ENCODE measurements around the gene DUSP22. TPM values are rescaled to one million over a fixed set of nuclear protein-coding genes. Genes with fewer than 3 reads are reported as not detected.
"Not testable (repeated sequence)": the region's sequence is repeated elsewhere in the genome, so short reads cannot be mapped to it uniquely, and the experiment has no call there.

DUSP22 gene
- polyA plus RNA-seq, 1 donor: 24.2 TPM

DNA sequence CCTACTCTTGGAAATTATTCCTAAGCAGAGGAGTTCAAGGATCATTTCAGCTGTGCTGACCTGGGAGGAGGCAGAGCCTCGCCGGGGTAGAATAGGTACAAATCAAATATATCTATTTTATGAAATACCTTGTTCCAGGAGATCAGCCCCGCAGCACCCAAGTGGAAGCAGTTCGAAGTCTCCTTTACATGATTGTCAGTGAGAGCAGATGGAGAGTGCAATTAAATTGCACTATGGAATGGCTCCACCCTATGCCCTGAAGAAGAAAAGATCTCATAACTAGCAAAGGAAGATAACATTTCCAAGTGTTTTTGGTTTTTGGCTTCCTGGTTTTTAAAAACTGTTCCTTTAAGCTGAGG, 31.4 kb downstream of the DUSP22 start:
- no peak for DNase-seq (ENCODE audit: low read depth)

GRCh38 chr6:324116-324728, 31.9 kb downstream of the DUSP22 start:
- no peak for DNase-seq (ENCODE audit: low read depth)

DNA sequence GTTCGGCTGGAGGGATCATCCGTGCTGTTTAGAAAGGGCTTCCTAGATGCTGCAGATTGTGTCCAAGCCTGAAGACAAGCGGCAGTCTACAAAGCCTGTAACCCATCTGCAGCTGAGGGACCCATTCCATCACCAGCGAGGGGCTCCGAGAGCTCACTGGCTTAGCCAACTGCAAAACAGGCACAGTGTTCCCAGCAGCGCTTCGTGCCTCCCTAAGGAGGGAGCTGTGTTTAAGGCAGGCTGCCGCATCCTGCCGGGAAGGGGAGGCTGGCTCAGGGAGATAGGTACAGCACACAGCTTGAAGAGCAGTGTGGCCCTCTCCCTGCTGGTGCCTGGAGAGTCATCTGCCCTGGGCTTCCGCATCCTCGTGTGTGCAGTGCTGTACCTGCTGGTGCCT, 32.4 kb downstream of the DUSP22 start:
- DNase-seq (ENCODE audit: low read depth): no peak

DNA sequence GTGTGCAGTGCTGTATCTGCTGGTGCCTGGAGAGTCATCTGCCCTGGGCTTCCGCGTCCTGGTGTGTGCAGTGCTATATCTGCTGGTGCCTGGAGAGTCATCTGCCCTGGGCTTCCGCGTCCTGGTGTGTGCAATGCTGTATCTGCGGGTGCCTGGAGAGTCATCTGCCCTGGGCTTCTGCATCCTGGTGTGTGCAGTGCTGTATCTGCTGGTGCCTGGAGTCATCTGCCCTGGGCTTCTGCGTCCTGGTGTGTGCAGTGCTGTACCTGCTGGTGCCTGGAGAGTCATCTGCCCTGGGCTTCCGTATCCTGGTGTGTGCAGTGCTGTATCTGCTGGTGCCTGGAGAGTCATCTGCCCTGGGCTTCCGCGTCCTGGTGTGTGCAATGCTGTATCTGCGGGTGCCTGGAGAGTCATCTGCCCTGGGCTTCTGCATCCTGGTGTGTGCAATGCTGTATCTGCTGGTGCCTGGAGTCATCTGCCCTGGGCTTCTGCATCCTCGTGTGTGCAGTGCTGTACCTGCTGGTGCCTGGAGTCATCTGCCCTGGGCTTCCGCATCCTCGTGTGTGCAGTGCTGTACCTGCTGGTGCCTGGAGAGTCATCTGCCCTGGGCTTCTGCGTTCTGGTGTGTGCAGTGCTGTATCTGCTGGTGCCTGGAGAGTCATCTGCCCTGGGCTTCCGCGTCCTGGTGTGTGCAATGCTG, 33.0 kb downstream of the DUSP22 start:
- not testable (repeated sequence) for DNase-seq (ENCODE audit: low read depth)

GRCh38 chr6:326066-326465, 33.8 kb downstream of the DUSP22 start:
- not testable (repeated sequence) for DNase-seq (ENCODE audit: low read depth)

GRCh38 chr6:326896-327537, 34.7 kb downstream of the DUSP22 start:
- no peak for DNase-seq (ENCODE audit: low read depth)

- DNase-seq (ENCODE audit: low read depth): no peak
These were observed 35.3 kb downstream of the DUSP22 start for GRCh38 chr6:327538-328116.

DNA sequence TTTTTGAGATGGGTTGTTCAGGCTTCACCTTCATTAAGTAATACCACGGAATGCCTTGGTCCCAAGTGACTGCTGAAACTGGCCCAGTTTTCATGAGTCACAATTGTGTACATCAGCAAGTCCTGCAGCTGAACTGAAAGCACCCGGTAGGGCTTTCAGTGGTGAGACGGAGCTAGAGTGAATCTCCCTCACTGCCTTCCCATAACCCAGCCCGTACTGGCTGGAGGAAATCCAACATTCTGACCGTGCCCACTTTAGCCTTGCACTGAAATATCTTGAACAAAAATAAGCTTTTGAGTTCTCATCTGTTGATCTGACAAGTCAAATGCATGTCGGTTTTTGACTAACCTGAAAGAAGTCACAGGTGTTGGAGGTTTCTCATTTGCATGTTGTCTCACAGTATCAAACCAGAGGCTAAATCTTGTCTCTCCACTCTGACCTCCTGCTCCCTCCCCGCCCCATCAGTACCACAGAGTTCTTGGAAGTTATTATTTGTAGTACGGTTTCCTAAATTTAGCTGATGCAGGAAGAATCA, 35.9 kb downstream of the DUSP22 start:
- no peak for DNase-seq (ENCODE audit: low read depth)

DNA sequence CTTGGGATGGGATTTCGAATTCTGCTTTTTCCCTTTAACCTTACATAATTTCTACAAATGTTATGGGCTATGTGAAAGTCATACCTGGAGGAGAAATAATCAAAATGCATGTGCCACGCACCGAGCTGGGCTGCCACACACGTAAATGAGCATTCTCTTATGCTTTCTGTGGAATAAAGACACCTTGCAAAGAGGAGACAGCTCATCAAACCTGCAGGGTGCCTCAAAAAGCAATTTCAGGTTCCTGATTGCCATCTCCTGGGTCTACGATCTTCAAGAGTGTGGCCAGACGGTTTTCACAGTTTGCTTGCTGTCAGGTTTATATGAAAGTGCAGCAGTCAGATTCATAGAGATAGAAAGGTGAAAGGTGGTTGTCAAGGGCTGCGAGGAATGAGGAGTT, 36.6 kb downstream of the DUSP22 start:
- no peak for DNase-seq (ENCODE audit: low read depth)

DNA sequence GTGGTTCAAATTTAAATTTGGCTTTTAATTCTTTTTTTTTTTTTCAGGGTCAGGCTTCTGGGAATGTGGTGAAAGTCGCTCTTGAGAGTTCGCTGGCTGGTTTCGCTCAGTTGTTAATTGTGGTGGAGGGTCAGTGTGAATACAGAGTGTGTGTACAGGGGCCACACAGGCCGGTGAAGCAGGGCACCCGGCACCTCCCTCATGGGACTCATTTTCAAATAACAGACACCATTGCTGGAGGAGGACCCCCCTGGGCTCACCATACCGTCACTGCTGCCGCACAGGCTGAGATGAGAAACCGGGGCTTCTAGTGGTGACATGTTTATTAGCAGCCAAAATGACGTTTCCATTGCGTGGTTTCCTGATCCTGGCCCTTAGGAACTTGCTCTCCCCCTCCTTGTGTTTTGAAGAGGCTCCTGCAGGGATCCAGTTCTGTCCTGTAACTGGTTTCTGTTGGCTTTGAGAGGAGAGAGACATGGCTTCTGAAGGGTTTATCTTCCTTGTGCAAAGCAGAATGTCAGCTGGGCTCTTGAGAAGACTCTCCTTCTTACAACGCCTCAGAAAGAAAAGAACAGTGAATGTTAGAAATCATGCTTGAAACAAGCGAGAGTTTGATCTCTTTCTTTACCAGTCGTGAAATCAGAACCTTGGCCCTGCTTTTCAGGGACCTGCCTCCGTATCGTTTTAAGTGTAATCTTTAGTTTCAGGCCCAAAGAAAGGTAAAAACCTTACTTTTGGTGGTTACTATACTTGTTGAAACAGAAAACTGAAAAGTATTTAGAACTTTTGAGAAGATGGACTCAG, 37.8 kb downstream of the DUSP22 start:
- no peak for DNase-seq (ENCODE audit: low read depth)

DNA sequence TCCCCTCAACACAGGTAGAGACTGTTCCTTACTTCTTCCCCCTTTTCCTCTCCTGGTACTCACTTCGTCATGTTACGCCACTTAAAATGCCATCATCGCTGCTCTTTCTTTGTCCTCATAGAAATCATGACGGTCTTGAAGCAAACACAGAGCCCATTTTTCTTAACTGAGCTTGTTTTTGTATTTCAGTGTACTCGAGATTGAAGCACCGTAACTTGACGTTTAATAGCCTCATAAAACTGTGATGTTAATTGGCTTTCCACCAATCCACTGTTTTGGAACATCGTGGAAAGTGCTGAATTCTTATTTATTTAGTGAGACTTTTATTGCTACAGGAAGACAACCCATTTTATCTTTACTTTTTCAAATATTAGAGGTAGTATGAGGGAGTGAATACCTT, 38.7 kb downstream of the DUSP22 start:
- DNase-seq (ENCODE audit: low read depth): no peak

DNA sequence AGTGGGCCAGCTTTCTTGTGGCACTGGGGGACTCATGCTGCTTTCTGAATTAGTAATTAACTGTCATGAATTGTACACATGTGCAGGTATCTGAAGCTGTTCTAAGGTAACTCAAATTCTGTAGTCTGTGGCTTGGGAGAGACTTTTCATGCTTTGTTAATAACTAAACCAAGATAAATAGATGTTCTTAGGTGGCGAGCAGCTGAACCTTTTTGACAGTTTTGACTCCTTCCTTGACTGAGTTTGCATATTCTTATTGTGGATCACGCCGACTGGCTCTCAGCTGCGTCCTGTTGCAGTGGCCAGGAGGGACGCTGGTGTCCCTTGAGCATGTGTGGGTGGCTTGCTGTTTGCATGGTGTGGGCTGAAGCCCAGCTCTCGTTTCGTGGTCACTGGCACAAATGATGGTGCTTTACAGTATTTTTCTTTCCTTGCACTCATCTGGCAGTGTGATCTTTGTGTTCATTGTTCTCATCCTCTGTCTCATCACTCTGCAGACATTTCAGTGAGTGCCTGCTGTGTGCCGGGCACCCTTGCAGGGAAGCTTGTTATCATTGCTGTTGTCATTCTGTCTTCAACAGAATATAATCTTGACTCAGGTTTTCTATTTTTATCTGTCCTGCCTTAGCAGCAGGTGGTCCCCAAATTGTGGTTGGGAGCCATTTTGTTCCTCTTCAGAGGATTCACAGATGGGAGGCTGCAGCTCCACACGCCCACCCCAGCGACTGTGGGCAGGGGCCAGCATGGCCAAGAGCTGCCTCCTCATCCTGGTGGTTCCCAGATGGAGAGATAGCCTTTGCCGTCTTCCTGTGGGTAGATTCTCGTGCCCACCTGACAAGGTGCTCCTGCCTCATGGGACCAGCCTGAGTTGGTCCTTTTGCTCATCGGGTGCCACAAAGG, 39.6 kb downstream of the DUSP22 start:
- no peak for DNase-seq (ENCODE audit: low read depth)

DNA sequence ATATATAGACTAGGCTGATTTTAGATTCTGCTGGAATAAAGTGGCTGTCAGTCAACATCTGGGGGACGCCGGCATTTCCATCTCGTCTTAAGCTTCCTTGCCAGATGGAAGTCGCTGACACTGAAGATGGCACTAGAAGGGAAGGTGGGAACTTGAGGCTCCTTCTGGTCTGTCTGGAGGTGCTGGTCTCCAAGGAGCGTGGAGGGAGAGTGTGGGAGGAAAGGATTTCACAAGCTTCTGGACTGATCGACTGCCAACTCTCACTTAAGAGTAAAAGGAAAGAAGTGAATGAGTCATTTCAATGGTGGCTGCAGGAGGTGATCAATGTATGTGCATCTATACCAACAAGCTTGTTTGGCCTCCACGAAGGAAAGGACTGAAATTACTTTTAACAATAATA, 40.4 kb downstream of the DUSP22 start:
- DNase-seq (ENCODE audit: low read depth): no peak

DNA sequence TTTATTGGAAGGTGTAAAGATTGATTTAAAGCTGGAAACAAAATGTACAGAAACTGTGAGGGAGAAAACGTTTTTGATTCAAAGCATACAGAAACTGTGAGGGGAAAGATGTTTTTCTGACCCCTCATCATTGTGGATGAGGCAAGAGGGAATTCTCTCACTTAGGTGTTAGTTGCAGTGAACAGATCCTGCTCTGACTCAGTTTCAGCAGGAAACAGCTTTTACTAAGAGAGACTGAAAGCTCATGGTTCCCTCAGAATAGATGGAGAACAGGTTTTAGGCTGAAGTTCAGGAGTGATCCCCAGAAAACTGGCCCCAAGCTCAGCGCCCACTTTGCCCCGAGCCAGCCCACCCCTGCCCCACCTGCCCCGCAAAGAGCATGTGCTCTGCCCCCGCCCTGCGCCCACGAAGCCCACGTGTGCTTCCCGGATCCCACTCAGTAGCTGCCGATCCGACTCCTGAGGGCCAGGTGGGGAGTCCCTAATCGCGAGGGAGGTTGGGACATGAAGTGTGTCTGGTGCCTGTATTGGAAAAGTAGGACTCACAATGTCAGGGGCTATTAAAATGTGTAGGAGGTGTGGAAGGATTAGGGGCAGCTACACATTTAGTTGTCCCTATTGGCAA, 41.2 kb downstream of the DUSP22 start:
- no peak for DNase-seq (ENCODE audit: low read depth)

DNA sequence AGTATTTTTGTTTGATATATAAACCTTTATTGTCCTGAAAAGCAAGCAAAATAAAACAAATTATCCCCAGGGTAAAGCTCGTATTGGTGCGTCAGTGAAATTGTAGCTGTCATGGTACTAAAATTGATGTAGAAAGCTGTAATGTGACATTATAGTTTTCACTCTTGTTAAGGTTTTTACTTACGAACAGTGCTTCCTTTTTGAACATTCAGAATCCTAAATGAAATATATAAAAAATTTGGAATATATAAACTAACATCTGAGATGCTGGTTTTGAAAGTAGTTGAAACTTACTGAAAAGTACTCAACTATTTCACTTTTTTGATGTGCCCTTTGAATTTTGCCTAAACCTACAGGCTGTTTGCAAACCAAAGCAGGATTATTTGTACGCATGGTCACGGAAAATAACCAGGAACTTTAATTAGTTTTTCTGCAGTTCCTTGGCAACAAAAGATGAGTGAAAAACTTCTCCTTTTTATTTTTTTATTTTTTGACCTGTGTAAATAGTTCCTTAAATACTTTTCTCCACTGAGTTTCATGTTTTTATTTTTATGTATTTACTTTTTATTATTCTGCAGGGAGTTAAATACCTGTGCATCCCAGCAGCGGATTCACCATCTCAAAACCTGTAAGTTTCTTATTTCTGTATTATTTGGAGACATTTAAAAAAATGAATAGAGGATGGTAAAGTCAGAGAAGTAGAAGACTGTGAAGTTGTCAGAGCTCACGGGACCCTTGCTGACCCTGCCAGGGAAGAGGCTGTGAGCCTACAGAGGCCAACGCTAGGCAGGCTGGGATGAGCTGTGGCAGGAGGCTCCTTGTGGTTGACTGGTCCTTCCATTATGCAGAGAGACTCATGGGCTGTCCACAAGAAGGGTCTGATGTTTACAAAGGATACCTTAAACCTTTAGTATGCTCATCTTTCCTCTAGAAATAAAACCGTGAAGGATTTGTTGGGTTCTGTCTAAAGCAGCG, 42.5 kb downstream of the DUSP22 start:
- DNase-seq (ENCODE audit: low read depth): no peak

DNA sequence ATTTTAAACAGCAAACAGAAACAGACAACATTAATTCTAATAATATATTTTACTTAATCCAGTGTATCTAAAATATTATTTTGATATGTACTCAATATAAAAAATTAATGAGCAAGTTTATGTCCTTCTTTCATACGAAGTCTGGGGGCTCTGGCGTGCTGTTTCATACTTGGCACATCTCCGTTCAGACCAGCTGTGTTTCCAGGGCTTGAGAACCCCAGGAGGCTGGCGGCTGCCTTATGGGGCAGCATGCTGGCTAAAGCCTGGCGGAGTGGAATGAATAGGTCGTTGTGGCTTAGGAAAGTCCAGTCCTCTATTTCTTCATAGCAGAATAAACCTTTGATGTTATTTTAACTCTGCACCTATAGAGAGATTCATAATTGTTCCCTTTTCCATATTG, 43.3 kb downstream of the DUSP22 start:
- DNase-seq (ENCODE audit: low read depth): no peak

GRCh38 chr6:336159-337114, 44.1 kb downstream of the DUSP22 start:
- no peak for DNase-seq (ENCODE audit: low read depth)

- DNase-seq (ENCODE audit: low read depth): no peak
These were observed 45.6 kb downstream of the DUSP22 start for GRCh38 chr6:337805-338368.
